Measurements from ENCODE around the gene POLN.

DNA sequence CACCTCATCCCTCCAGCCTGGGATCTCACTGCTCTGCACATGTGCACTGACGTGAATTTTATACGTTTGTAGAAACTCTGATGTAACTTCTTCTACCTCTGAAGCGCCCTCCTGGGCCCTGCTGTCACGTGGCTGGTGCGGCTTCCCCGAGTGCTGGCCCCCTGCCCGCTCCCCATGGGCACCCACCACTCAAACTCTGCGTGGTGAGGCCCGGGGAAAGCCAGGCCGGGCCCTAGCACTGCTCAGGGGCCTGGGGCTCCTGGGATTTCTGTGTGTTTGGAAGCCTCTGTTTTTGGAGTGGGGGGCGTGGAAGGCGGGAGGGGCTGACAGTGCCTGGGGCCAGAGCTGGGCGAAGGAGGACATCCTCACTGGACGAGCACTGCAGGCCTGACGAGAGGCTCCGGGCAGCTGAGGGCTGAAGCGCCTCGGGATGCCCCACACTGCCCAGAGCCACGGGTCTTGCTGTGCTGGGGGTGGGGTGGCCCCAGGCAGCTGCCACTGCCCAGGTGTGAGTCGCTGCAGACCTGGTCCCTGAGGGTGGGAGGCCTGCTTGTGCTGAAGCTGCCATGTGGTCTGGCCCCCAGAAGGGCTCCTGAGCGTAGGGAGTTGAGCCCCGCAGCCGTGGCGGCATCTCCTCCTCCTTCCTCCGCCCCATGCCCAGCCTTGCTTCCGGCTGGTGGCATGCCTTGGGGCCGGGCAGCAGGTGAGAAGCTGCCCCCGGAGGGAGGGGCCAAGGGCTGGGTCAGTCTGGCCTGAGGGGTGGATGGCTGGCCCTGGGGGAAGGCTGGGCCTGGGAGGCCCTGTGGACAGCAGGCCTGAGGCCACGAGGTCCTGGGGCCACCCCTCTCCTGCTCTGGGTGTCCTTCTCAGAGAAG, 175.1 kb downstream of the POLN start:
- TF ChIP-seq, protein P1, sequence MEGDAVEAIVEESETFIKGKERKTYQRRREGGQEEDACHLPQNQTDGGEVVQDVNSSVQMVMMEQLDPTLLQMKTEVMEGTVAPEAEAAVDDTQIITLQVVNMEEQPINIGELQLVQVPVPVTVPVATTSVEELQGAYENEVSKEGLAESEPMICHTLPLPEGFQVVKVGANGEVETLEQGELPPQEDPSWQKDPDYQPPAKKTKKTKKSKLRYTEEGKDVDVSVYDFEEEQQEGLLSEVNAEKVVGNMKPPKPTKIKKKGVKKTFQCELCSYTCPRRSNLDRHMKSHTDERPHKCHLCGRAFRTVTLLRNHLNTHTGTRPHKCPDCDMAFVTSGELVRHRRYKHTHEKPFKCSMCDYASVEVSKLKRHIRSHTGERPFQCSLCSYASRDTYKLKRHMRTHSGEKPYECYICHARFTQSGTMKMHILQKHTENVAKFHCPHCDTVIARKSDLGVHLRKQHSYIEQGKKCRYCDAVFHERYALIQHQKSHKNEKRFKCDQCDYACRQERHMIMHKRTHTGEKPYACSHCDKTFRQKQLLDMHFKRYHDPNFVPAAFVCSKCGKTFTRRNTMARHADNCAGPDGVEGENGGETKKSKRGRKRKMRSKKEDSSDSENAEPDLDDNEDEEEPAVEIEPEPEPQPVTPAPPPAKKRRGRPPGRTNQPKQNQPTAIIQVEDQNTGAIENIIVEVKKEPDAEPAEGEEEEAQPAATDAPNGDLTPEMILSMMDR (IDR thresholded peaks at IDR 0.05), result no peak
- TF ChIP-seq POLR2A (IDR thresholded peaks at IDR 0.05), result no peak
